GM12891 (cell line): ENCODE data around the gene SLC44A5.
"Not testable (repeated sequence)": the region's sequence is repeated elsewhere in the genome, so short reads cannot be mapped to it uniquely, and the experiment has no call there.

ENCODE experiments used
- DNase-seq: peaks from one replicate; pipeline ENCODE4 v3.0.0; 2011; ENCODE audit warnings: low spot score; ENCODE audit not compliant: insufficient read length
- FAIRE-seq: peaks from 2 replicates; lab custom pipeline; 2011; peaks lifted over from hg19 to GRCh38; lab: Jason Lieb, UNC
- PAX5 ChIP-seq: IDR thresholded peaks from 2 replicates; pipeline ENCODE4 v1.6.1; 2011; ENCODE audit warnings: low read length, moderate library complexity, mild to moderate bottlenecking; ENCODE audit not compliant: insufficient read depth, severe bottlenecking
- POLR2A ChIP-seq: IDR thresholded peaks from 2 replicates; pipeline ENCODE4 v1.6.1; 2011; ENCODE audit warnings: low read depth, low read length, control low read depth
- POLR2AphosphoS5 ChIP-seq: IDR thresholded peaks from 2 replicates; pipeline ENCODE4 v1.6.1; 2011; ENCODE audit warnings: low read depth, low read length, control low read depth
- POU2F2 ChIP-seq: IDR thresholded peaks from 2 replicates; pipeline ENCODE4 v1.6.1; 2011; ENCODE audit warnings: low read depth, mild to moderate bottlenecking, control low read depth, low read length, moderate library complexity
- SPI1 ChIP-seq: IDR thresholded peaks from 2 replicates; pipeline ENCODE4 v1.6.1; 2011; ENCODE audit warnings: low read depth, low read length, control low read depth
- TAF1 ChIP-seq: IDR thresholded peaks from 2 replicates; pipeline ENCODE4 v1.6.1; 2011; ENCODE audit warnings: low read depth, low read length, control low read depth

SLC44A5 gene

DNA sequence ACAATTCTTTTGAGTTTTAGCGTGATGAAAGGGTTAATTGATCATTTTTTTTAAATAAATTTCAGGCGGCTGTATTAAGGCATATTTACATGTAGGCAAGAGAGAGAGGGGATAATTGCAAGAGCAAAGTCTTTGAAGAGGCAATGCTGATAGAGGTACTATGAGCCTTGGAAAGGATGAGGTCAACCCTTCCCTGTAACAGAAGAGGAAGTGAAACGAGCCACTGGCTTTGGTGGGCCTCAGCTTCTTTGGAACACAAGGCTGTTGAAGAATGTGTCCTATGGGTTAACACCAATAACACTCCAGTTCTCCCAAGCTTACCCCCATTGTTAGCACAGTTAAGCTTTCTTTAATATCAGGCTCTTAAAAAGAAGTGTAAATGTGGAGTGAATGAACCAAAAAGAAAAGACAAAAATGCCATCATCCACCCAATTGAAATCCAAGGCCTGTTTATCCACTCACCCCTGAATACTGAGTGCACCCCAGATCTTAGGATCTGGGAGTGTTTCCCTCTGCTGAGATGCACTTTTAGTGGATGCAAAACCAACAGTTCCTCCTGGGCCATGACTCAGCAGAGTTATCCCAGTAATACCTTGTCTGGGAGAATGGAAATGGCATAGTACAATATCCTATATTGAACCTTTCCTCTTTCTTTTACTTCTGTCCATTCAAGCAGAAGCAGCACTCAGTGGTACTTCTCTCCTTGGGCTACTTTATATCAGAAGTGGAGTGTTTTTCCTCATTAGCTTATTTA is 216.4 kb downstream of the SLC44A5 start:
- peak; percentile 38 for FAIRE-seq
- no peak for DNase-seq
- TF ChIP-seq SPI1 (peak; percentile 96), POLR2A (no peak), POU2F2 (no peak)

DNA sequence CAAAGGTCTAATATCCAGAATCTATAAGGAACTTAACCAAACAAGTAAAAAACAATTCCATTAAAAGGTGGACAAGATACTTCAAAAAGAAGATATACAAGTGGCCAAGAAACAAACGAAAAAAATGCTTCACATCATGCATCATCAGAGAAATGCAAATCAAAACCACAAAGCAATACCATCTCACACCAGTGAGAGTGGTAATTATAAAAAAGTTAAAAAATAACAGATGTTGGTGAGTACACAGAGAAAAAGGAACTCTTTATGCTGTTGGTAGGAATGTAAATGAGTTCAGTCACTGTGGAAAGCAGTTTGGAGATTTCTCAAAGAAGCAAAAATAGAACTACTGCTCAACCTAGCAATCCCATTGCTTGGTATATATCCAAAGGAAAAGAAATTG is 218.6 kb downstream of the SLC44A5 start:
- FAIRE-seq, result no peak
- no peak for DNase-seq
- no peak for TF ChIP-seq SPI1
- TF ChIP-seq POLR2AphosphoS5, result no peak
- TF ChIP-seq TAF1, result no peak
- no peak for TF ChIP-seq POLR2A
- no peak for TF ChIP-seq PAX5
- no peak for TF ChIP-seq POU2F2

DNA sequence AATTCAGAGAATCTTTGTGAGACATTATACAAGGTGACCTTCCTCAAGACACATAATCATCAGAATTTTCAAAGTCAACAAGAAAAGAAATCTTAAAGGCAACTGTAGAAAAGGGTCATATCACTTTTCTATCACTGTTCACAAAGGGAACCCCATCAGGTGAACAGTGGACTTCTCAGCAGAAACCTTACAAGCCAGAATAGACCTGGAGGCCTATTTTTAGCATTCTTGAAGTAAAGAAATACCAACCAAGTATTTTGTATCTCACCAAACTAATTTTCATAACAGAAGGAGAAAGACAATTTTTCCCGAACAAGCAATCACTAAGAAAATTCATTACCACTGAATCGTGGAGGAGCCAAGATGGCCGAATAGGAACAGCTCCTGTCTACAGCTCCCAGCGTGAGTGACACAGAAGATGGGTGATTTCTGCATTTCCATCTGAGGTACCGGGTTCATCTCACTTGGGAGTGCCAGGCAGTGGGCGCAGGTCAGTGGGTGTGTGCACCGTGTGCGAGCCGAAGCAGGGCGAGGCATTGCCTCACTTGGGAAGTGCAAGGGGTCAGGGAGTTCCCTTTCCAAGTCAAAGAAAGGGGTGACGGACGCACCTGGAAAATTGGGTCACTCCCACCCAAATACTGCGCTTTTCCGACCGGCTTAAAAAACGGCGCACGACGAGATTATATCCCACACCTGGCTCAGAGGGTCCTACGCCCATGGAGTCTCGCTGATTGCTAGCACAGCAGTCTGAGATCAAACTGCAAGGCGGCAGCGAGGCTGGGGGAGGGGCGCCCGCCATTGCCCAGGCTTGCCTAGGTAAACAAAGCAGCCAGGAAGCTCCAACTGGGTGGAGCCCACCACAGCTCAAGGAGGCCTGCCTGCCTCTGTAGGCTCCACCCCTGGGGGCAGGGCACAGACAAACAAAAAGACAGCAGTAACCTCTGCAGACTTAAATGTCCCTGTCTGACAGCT is 235.2 kb downstream of the SLC44A5 start:
- not testable (repeated sequence) for DNase-seq

DNA sequence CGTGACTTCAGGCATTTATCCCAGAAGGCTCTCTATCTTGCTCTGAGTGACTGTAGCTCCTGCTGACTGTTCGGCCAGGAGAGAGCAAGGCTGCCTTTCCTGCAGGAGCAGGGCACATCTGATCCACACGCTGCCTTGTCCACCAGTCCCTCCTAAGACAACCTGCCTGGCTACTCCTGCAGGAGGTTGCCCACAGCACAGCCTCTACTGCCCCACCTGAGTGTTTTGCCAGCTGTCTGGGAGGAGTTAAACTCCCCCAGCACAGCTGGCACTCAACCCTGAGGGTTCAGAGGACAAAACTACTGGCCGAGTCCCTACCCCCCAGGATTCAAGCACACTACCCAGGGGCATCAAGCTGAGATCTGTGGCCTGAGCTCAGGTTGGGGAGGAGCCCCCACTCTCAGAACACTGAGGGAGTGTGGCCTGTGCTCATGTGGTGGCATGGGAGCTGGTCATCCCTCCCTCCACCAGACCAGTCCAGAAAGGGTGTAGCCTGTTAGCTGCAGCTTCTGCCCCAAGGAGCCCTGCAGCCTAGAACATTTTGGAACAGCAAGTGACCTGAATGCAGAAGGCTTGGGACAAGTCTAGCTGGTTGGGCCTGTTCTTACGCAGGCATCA is 237.3 kb downstream of the SLC44A5 start:
- no peak for FAIRE-seq
- DNase-seq, result no peak
- TF ChIP-seq POLR2A (no peak), TAF1 (no peak), PAX5 (no peak), SPI1 (no peak), POU2F2 (no peak), POLR2AphosphoS5 (no peak)

More for the DNA sequence above, 235.2 kb downstream of the SLC44A5 start:
- peak; percentile 67 for FAIRE-seq

DNA sequence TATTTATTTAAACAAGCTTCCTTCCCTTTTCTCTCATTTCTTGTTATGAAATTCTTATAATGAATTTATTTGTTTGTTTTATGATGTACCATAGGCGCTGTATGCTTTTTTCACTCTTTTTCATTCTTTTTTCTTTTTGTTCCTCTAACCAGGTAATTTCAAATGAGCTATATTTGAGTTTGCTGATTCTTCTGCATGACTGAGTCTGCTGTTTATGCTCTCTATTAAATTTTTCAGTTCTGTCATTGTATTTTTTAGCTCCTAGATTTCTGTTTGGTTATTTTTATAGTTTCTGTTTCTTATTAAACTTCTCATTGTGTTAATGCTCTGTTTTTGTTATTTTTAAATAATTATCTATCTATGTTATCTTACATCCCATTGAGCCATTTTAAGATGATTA is 244.3 kb downstream of the SLC44A5 start:
- FAIRE-seq, result no peak
- TF ChIP-seq POLR2AphosphoS5 (no peak), POU2F2 (no peak), PAX5 (no peak), SPI1 (no peak), TAF1 (no peak), POLR2A (no peak)
- DNase-seq, result no peak

DNA sequence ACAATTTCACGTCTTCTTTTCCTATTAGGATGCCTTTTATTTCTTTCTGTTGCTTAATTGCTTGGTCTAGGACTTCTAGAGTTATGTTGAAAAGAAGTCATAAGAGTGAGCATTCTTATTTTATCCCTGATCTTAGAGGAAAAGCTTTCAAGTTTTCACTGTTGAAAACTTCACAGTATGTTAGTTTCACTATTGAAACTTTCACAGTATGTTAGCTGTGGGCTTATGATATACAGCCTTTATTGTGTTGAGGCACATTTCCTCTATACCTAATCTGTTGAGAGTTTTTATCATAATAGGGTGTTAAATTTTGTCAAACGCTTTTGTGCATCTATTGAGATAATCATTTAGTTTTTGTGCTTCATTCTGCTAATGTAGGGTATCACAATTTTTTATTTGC is 249.7 kb downstream of the SLC44A5 start:
- no peak for FAIRE-seq
- no peak for TF ChIP-seq PAX5
- no peak for TF ChIP-seq TAF1
- TF ChIP-seq POLR2A, result no peak
- no peak for TF ChIP-seq POU2F2
- TF ChIP-seq POLR2AphosphoS5, result no peak
- TF ChIP-seq SPI1, result no peak
- DNase-seq, result no peak

DNA sequence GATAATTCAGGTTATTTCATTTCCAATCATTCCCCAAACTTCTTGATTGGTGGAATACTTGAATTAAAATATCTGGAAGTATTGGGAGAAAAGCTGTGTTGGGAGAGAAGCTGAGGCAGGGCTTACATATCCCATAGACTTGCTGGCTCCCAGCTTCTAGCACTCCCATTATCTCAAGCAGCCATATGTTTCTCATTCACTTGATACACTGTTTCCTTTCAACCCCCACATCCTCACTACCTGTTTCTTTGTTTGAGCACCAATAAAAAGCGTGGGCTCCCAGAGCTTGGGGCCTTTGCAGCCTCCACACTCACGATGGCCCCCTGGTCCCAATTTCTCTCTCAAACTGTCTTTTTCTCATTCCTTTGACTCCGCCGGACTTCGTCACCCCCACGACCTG is 256.6 kb downstream of the SLC44A5 start:
- FAIRE-seq, result not testable (repeated sequence)

DNA sequence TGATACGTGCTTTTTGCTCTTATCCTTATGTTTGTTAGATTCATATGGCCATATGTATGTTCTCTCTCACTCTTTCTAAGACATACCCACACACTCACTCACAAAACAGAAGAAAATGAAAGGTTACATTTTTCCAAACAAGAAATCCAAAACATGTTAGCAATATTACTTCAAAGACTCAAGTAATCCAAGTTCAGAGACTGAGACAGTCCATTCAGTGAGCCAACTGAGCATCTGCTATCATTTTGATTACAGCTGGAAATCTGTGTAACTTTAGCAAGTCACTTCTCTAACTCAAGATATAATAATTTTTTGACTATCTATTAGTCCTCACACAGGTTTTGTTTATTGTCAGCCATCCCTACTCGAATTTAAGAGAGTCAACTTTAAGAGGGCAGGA is 257.9 kb downstream of the SLC44A5 start:
- no peak for FAIRE-seq
- DNase-seq, result no peak
- TF ChIP-seq POU2F2 (no peak), POLR2A (no peak), SPI1 (no peak), PAX5 (no peak), POLR2AphosphoS5 (no peak), TAF1 (no peak)

More for the DNA sequence above, 256.6 kb downstream of the SLC44A5 start:
- DNase-seq, result not testable (repeated sequence)

DNA sequence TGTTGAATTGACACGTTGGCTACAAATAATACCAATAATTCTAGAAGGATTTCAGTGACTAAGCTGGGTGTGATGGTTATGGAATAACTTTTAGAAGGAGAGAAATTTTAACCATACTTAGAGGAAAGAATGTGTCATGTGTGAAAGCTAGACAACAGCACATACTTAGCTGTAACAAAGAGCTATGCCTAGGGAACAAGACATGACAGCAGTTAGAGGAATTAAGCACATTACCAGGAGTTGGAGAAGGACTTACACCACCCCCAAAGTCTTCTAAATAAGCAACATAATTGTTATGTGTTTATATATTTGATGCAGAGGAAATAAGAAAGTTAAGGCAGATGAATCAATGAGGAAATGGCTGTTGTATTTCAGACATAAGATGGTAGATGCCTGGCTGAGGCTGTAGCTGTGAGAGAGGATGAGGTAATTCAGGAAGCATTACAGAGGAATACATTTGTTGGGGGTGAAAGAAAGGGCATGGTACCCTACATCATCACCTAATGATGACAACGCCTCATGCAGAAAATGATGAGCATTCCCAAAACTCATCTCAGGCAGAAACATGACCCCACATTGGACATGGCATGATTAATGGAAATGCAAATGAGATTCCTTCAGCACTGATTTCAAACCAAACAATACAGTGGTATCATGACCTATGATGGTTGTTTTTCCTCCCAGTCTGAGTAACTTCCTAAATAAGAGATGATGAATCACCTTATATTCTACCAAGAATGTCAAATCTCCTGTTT is 265.2 kb downstream of the SLC44A5 start:
- TF ChIP-seq POU2F2, result no peak
- DNase-seq, result no peak
- FAIRE-seq, result peak; percentile 26
